SK-N-SH (cell line): ENCODE data around the gene CFAP206. TPM values are rescaled to one million over a fixed set of nuclear protein-coding genes. Genes with fewer than 3 reads are reported as not detected.

Experiments
- CTCF ChIA-PET: fragments of 300-600, 350-600 bp; formaldehyde crosslinking; extraction: SDS; loops from one replicate; lab custom pipeline; 2021; lab: Yijun Ruan, JAX
- POLR2A ChIA-PET: fragments of 350-600 bp; sonication (Branson Sonifier 250); formaldehyde crosslinking; extraction: SDS; loops from one replicate; lab custom pipeline; 2020; ENCODE audit warnings: antibody characterized with exemption, inconsistent platforms; lab: Yijun Ruan, JAX
- DNase-seq: peaks from one replicate; pipeline ENCODE4 v3.0.0; 2012
- H2AFZ ChIP-seq: fragments of 200-600 bp; sonication (generic); 2 replicates; pipeline ENCODE4 v1.8.1; 2016; ENCODE audit warnings: antibody characterized with exemption, mild to moderate bottlenecking, low read depth
- H3F3A ChIP-seq: fragments of 200-600 bp; sonication (generic); replicated peaks from 2 replicates; pipeline ENCODE3; 2016; ENCODE audit warnings: antibody characterized with exemption, mild to moderate bottlenecking; ENCODE audit not compliant: insufficient read depth
- H3K27ac ChIP-seq, 2 experiments: fragments of 200-500 bp in 1 of 2; fragments of 200-600 bp in 1 of 2; sonication (Bioruptor generic) in 1 of 2; sonication (generic), shearing (Covaris generic) in 1 of 2; 2 replicates each; pipeline versions ENCODE4 v1.5.1 to v1.6.1; 2014 to 2016; ENCODE audit warnings: low read depth in 2 of 2, inconsistent platforms in 1 of 2, low read length in 1 of 2, mild to moderate bottlenecking in 1 of 2, mixed read lengths in 1 of 2
- H3K27me3 ChIP-seq: fragments of 200-600 bp; sonication (generic), shearing (Covaris generic); 2 replicates; pipeline ENCODE4 v1.6.1; 2016; ENCODE audit warnings: mixed run types; ENCODE audit not compliant: insufficient read depth
- H3K36me3 ChIP-seq, 2 experiments: fragments of 200-500 bp in 1 of 2; fragments of 200-600 bp in 1 of 2; sonication (Bioruptor generic) in 1 of 2; sonication (generic) in 1 of 2; replicated peaks in 1 of 2; 2 replicates each; pipeline versions ENCODE3 to v1.5.1; 2014 to 2016; ENCODE audit warnings: low read length in 1 of 2, mild to moderate bottlenecking in 1 of 2; ENCODE audit not compliant: insufficient read depth in 2 of 2, control insufficient read depth in 1 of 2
- H3K4me1 ChIP-seq, 2 experiments: fragments of 200-500 bp in 1 of 2; fragments of 200-600 bp in 1 of 2; sonication (Bioruptor generic) in 1 of 2; sonication (generic), shearing (Covaris generic) in 1 of 2; 2 replicates each; pipeline versions ENCODE4 v1.5.1 to v1.6.1; 2014 to 2016; ENCODE audit warnings: low read depth in 1 of 2, low read length in 1 of 2, mixed run types in 1 of 2; ENCODE audit not compliant: insufficient read depth in 2 of 2, control insufficient read depth in 1 of 2
- H3K4me2 ChIP-seq: fragments of 200-600 bp; sonication (generic), shearing (Covaris generic); 2 replicates; pipeline ENCODE4 v1.6.1; 2017; ENCODE audit warnings: mixed run types
- H3K4me3 ChIP-seq, 2 experiments: fragments of 200-500 bp in 1 of 2; fragments of 200-600 bp in 1 of 2; sonication (Bioruptor generic) in 1 of 2; sonication (generic), shearing (Covaris generic) in 1 of 2; 2 replicates each; pipeline versions ENCODE4 v1.5.1 to v1.8.1; 2014 to 2016; ENCODE audit warnings: low read depth in 2 of 2, inconsistent platforms in 1 of 2, low read length in 1 of 2, mild to moderate bottlenecking in 1 of 2, mixed read lengths in 1 of 2, moderate library complexity in 1 of 2
- H3K79me2 ChIP-seq: fragments of 200-600 bp; sonication (generic); 2 replicates; pipeline ENCODE4 v1.8.1; 2017; ENCODE audit warnings: mild to moderate bottlenecking; ENCODE audit not compliant: insufficient read depth
- H3K9ac ChIP-seq: fragments of 200-600 bp; sonication (generic); 2 replicates; pipeline ENCODE4 v1.6.1; 2017; ENCODE audit warnings: mixed run types
- H3K9me2 ChIP-seq: fragments of 200-600 bp; sonication (generic); 2 replicates; pipeline ENCODE4 v1.6.1; 2017; ENCODE audit warnings: mixed run types
- H3K9me3 ChIP-seq: fragments of 200-600 bp; sonication (generic); 2 replicates; pipeline ENCODE4 v1.6.1; 2017; ENCODE audit warnings: mixed run types, mild to moderate bottlenecking, moderate library complexity
- H4K20me1 ChIP-seq: fragments of 200-600 bp; sonication (generic); 2 replicates; pipeline ENCODE4 v1.6.1; 2017; ENCODE audit warnings: mild to moderate bottlenecking, mixed run types; ENCODE audit not compliant: insufficient read depth
- CHD2 ChIP-seq: fragments of 150-350 bp; IDR thresholded peaks from 2 replicates; pipeline ENCODE4 v1.6.1; 2018; ENCODE audit warnings: low read length; ENCODE audit not compliant: partially characterized antibody
- CTCF ChIP-seq: fragments of 200-600 bp; sonication (generic); IDR thresholded peaks from 2 replicates; pipeline ENCODE4 v1.6.1; 2017; ENCODE audit warnings: antibody characterized with exemption, mild to moderate bottlenecking, moderate library complexity
- EP300 ChIP-seq, 2 experiments: IDR thresholded peaks; 2 replicates each; pipeline versions ENCODE4 v1.4.0 to v1.6.1; 2012; ENCODE audit warnings: borderline replicate concordance in 1 of 2, low read depth in 1 of 2, low read length in 1 of 2
- FOSL2 ChIP-seq: IDR thresholded peaks from 2 replicates; pipeline ENCODE4 v1.4.0; 2012; ENCODE audit warnings: low read depth, mild to moderate bottlenecking, moderate library complexity, borderline replicate concordance
- GATA2 ChIP-seq: sonication (generic); formaldehyde crosslinking; IDR thresholded peaks from 2 replicates; pipeline ENCODE4 v1.5.0; 2020; ENCODE audit warnings: mild to moderate bottlenecking, missing genetic modification reagents
- JUND ChIP-seq: IDR thresholded peaks from 2 replicates; pipeline ENCODE4 v1.4.0; 2012
- MXI1 ChIP-seq: IDR thresholded peaks from 2 replicates; pipeline ENCODE4 v1.6.1; 2012; ENCODE audit warnings: mild to moderate bottlenecking, low read depth, low read length, improper control_type of control experiment
- NFIC ChIP-seq: IDR thresholded peaks from 2 replicates; pipeline ENCODE4 v1.4.0; 2012; ENCODE audit warnings: borderline replicate concordance
- POLR2AphosphoS5 ChIP-seq: IDR thresholded peaks from 2 replicates; pipeline ENCODE4 v1.6.1; 2012; ENCODE audit warnings: low read depth, low read length
- RCOR1 ChIP-seq: fragments of 150-350 bp; IDR thresholded peaks from 2 replicates; pipeline ENCODE4 v1.6.1; 2017; ENCODE audit warnings: antibody characterized with exemption, low read length
- RFX5 ChIP-seq: IDR thresholded peaks from 2 replicates; pipeline ENCODE4 v1.6.1; 2012; ENCODE audit warnings: mild to moderate bottlenecking, improper control_type of control experiment, low read length
- RXRA ChIP-seq: IDR thresholded peaks from 2 replicates; pipeline ENCODE4 v1.4.0; 2012; ENCODE audit warnings: low read depth, mild to moderate bottlenecking, borderline replicate concordance
- SIN3A ChIP-seq: IDR thresholded peaks from 2 replicates; pipeline ENCODE4 v1.6.1; 2012; ENCODE audit warnings: low read depth, mild to moderate bottlenecking, low read length, moderate library complexity, borderline replicate concordance
- SMC3 ChIP-seq: IDR thresholded peaks from 2 replicates; pipeline ENCODE4 v1.6.1; 2012; ENCODE audit warnings: low read depth, low read length, improper control_type of control experiment
- TAF1 ChIP-seq: IDR thresholded peaks from 2 replicates; pipeline ENCODE4 v1.6.1; 2012; ENCODE audit warnings: low read depth, mild to moderate bottlenecking, low read length, moderate library complexity, borderline replicate concordance
- TCF12 ChIP-seq: IDR thresholded peaks from 2 replicates; pipeline ENCODE4 v1.4.0; 2012
- TEAD4 ChIP-seq: IDR thresholded peaks from 2 replicates; pipeline ENCODE4 v1.4.0; 2012; ENCODE audit warnings: mild to moderate bottlenecking, borderline replicate concordance; ENCODE audit not compliant: insufficient read depth
- USF2 ChIP-seq: fragments of 150-350 bp; IDR thresholded peaks from 2 replicates; pipeline ENCODE4 v1.6.1; 2017; ENCODE audit warnings: antibody characterized with exemption, low read length, low read depth, borderline replicate concordance
- WGBS: methylation state at CpG from one replicate; pipeline ENCODE4 v1.1.6; 2017; ENCODE audit warnings: low lambda C conversion rate; 5-methylcytosine and 5-hydroxymethylcytosine counted together
- polyA plus RNA-seq, 3 experiments: library from polyadenylated mRNA; depleted of rRNA; stranded (reverse); fragments of >200 nt; gene quantifications; 2 replicates each; pipeline ENCODE4 v1.2.3, GENCODE V29; 2012
- TF ChIP-seq, protein P1 (sequence below): fragments of 150-350 bp; IDR thresholded peaks from 2 replicates; pipeline ENCODE4 v1.6.1; 2016; ENCODE audit warnings: mild to moderate bottlenecking, low read depth, low read length

The CFAP206 gene
- polyA plus RNA-seq, 1 of the 3 experiments (the other 2 are of a cell fraction): 0.46 TPM

DNA sequence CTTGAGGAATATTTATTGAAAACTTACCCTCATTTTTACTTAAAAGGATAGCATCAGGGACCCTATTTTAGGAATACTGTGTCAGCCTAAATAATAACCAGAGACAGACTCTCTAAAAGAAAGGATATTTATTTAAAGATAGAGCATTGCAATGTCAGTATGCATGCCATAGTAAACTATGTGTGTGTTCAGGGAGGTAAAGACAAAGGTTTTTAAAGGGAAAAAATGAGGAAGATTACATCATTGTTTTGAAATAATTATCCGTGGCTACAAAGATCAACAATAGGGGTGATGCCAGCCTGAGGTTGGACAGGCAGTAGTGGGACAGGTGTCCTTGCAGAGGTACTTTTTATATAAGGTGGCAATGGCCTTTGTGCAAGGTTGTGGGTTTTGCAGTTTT is 23.7 kb upstream of the CFAP206 start (continued):
- no peak for TF ChIP-seq POLR2AphosphoS5
- TF ChIP-seq RXRA: no peak
- no peak for TF ChIP-seq TCF12
- TF ChIP-seq CTCF: no peak
- no peak for TF ChIP-seq JUND
- no peak for TF ChIP-seq CHD2
- TF ChIP-seq EP300 (IDR thresholded peaks at IDR 0.05; ENCODE audit: borderline replicate concordance in 1 of 2, low read depth in 1 of 2, low read length in 1 of 2): no peak
- TF ChIP-seq NFIC: no peak
- TF ChIP-seq, all 33 proteins: peak for 0

DNA sequence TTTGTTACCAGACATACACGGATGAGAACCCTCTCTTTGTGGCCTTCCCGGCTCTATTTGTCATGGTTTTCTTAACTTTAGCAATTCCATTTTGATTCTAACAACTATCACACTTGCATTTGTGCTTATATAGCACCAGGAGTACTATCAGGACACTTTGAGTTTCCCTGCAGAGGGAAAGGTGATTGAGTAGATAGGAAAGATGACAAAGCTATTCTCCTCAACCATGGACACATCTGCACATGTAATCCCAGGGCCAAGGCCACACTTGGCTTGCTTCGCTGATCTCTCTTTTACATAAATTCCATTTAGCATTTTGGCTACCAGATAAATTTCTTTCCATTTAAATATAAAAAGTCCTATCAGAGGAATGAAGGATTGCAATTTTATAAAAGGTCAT is 23.3 kb upstream of the CFAP206 start:
- Histone ChIP-seq H3K4me3 (no peak overlapping the region), H3K9me3 (no peaks in the 10 kb centered on the region), H3K79me2 (no peaks in the 10 kb centered on the region), H3K4me2 (no peak overlapping the region), H3K27me3 (no peaks in the 10 kb centered on the region), H3K9me2 (no peaks in the 10 kb centered on the region), H2AFZ (no peak overlapping the region), H3K4me1 (no peaks in the 10 kb centered on the region; a peak in 1 of 4 replicates), H3K9ac (no peak overlapping the region), H3K36me3 (no peaks in the 10 kb centered on the region), H3K27ac (no peak overlapping the region), H4K20me1 (no peaks in the 10 kb centered on the region), H3F3A (no peaks in the 10 kb centered on the region)
- DNase-seq: no peak
- TF ChIP-seq POLR2AphosphoS5 (no peak), USF2 (no peak), JUND (no peak), RFX5 (no peak), GATA2 (no peak), RCOR1 (no peak), EP300 (IDR thresholded peaks at IDR 0.05; ENCODE audit: borderline replicate concordance in 1 of 2, low read depth in 1 of 2, low read length in 1 of 2) (no peak), MXI1 (no peak), FOSL2 (no peak), TEAD4 (no peak), SIN3A (no peak), CTCF (no peak), TAF1 (no peak), RXRA (no peak), SMC3 (no peak)
- TF ChIP-seq, protein P1, sequence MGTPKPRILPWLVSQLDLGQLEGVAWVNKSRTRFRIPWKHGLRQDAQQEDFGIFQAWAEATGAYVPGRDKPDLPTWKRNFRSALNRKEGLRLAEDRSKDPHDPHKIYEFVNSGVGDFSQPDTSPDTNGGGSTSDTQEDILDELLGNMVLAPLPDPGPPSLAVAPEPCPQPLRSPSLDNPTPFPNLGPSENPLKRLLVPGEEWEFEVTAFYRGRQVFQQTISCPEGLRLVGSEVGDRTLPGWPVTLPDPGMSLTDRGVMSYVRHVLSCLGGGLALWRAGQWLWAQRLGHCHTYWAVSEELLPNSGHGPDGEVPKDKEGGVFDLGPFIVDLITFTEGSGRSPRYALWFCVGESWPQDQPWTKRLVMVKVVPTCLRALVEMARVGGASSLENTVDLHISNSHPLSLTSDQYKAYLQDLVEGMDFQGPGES: no peak
- ChIA-PET CTCF (interaction anchor here (0.9 to 1.5 kb wide), 3 partner anchors 9 to 276 kb away, joined by 3 to 7 read pairs (median 3); no protein-coding TSS in a partner anchor), POLR2A (no interaction called here)
- WGBS: 83% methylated on average over 3 of the region's 3 CpGs
